Cortex of kidney (tissue), 1 donor: Measurements from ENCODE around the gene RYR3.
"Not testable (repeated sequence)": the region's sequence is repeated elsewhere in the genome, so short reads cannot be mapped to it uniquely, and the experiment has no call there.

Experiments used
- DNase-seq: peaks from one replicate; lab custom pipeline; 2025; lab: John Stamatoyannopoulos, UW

Gene RYR3

GRCh38 chr15:33515121-33515520 is 204.4 kb downstream of the RYR3 start:
- no peak for DNase-seq

- DNase-seq: no peak
Observed at GRCh38 chr15:33516563-33516962, 205.8 kb downstream of the RYR3 start.

GRCh38 chr15:33517944-33518343 is 207.2 kb downstream of the RYR3 start:
- no peak for DNase-seq

GRCh38 chr15:33518421-33518820 is 207.7 kb downstream of the RYR3 start:
- no peak for DNase-seq

GRCh38 chr15:33524274-33524673 is 213.5 kb downstream of the RYR3 start:
- DNase-seq: no peak

GRCh38 chr15:33526532-33526931 is 215.8 kb downstream of the RYR3 start:
- no peak for DNase-seq

GRCh38 chr15:33533197-33533596 is 222.4 kb downstream of the RYR3 start:
- no peak for DNase-seq

GRCh38 chr15:33534642-33535041 is 223.9 kb downstream of the RYR3 start:
- no peak for DNase-seq

GRCh38 chr15:33535135-33535534 is 224.4 kb downstream of the RYR3 start:
- DNase-seq: no peak

- DNase-seq: no peak
Observed at GRCh38 chr15:33539825-33540573, 229.2 kb downstream of the RYR3 start.

GRCh38 chr15:33543957-33544356 is 233.2 kb downstream of the RYR3 start:
- no peak for DNase-seq

- no peak for DNase-seq
Observed at GRCh38 chr15:33545866-33546265, 235.1 kb downstream of the RYR3 start.

- DNase-seq: no peak
Observed at GRCh38 chr15:33547876-33548275, 237.1 kb downstream of the RYR3 start.

GRCh38 chr15:33551860-33552259 is 241.1 kb downstream of the RYR3 start:
- no peak for DNase-seq

- DNase-seq: no peak
Observed at GRCh38 chr15:33553157-33553556, 242.4 kb downstream of the RYR3 start.

GRCh38 chr15:33559207-33559890 is 248.6 kb downstream of the RYR3 start:
- no peak for DNase-seq

- no peak for DNase-seq
Observed at GRCh38 chr15:33561407-33561806, 250.6 kb downstream of the RYR3 start.

- DNase-seq: no peak
Observed at GRCh38 chr15:33561967-33562366, 251.2 kb downstream of the RYR3 start.

GRCh38 chr15:33565094-33565493 is 254.3 kb downstream of the RYR3 start:
- no peak for DNase-seq

GRCh38 chr15:33567652-33568051 is 256.9 kb downstream of the RYR3 start:
- no peak for DNase-seq

- no peak for DNase-seq
Observed at GRCh38 chr15:33569036-33569435, 258.3 kb downstream of the RYR3 start.

- not testable (repeated sequence) for DNase-seq
Observed at GRCh38 chr15:33577911-33578310, 267.1 kb downstream of the RYR3 start.

GRCh38 chr15:33580526-33580925 is 269.8 kb downstream of the RYR3 start:
- no peak for DNase-seq

- DNase-seq: no peak
Observed at GRCh38 chr15:33581032-33581431, 270.3 kb downstream of the RYR3 start.
